Measurements from ENCODE around the gene CEPT1.

DNA sequence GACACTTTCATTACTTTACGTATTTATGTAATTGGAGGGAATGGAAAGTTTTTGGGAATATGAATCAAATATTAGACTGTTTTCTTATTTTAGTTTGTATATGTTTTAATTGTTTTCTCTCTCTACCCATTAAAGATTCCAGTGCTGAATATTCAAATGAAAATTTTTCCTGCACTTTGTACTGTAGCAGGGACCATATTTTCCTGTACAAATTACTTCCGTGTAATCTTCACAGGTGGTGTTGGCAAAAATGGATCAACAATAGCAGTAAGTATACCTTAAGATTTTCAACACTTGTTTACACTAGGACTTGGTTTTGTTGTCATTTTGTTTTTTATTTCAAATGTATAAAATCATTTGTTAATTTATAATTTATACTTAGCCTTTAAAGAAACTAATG lies 42.0 kb downstream of the CEPT1 start:
- TF ChIP-seq, protein P1, sequence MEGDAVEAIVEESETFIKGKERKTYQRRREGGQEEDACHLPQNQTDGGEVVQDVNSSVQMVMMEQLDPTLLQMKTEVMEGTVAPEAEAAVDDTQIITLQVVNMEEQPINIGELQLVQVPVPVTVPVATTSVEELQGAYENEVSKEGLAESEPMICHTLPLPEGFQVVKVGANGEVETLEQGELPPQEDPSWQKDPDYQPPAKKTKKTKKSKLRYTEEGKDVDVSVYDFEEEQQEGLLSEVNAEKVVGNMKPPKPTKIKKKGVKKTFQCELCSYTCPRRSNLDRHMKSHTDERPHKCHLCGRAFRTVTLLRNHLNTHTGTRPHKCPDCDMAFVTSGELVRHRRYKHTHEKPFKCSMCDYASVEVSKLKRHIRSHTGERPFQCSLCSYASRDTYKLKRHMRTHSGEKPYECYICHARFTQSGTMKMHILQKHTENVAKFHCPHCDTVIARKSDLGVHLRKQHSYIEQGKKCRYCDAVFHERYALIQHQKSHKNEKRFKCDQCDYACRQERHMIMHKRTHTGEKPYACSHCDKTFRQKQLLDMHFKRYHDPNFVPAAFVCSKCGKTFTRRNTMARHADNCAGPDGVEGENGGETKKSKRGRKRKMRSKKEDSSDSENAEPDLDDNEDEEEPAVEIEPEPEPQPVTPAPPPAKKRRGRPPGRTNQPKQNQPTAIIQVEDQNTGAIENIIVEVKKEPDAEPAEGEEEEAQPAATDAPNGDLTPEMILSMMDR (IDR thresholded peaks at IDR 0.05) = no peak
- TF ChIP-seq POLR2A (IDR thresholded peaks at IDR 0.05) = no peak

Data from thyroid gland (tissue), 4 donors.